HG02870 (cell line): ENCODE measurements around the gene RAP2A.

Experiments
- ATAC-seq: cut with Tn5 transposase; IDR thresholded peaks from one replicate; pipeline ENCODE4 v1.9.1; 2021; ENCODE audit warnings: mild to moderate bottlenecking, moderate library complexity; ENCODE audit not compliant: unreplicated experiment

Gene RAP2A

GRCh38 chr13:97492684-97493371 is 58.9 kb downstream of the RAP2A start:
- ATAC-seq: no peak

- no peak for ATAC-seq
Observed at GRCh38 chr13:97493456-97493855, 59.5 kb downstream of the RAP2A start.

GRCh38 chr13:97495678-97496077 is 61.7 kb downstream of the RAP2A start:
- ATAC-seq: no peak

- ATAC-seq: no peak
Observed at GRCh38 chr13:97496511-97496910, 62.5 kb downstream of the RAP2A start.

- ATAC-seq: no peak
Observed at GRCh38 chr13:97497400-97497799, 63.4 kb downstream of the RAP2A start.

- ATAC-seq: no peak
Observed at GRCh38 chr13:97498419-97498818, 64.5 kb downstream of the RAP2A start.

- ATAC-seq: no peak
Observed at GRCh38 chr13:97499181-97499580, 65.2 kb downstream of the RAP2A start.

GRCh38 chr13:97502181-97502580 is 68.2 kb downstream of the RAP2A start:
- no peak for ATAC-seq

GRCh38 chr13:97502706-97503105 is 68.7 kb downstream of the RAP2A start:
- no peak for ATAC-seq

GRCh38 chr13:97505017-97505416 is 71.0 kb downstream of the RAP2A start:
- no peak for ATAC-seq

- ATAC-seq: no peak
Observed at GRCh38 chr13:97506511-97506910, 72.5 kb downstream of the RAP2A start.

GRCh38 chr13:97512732-97513131 is 78.8 kb downstream of the RAP2A start:
- ATAC-seq: no peak

GRCh38 chr13:97515643-97516042 is 81.7 kb downstream of the RAP2A start:
- no peak for ATAC-seq

GRCh38 chr13:97517967-97518366 is 84.0 kb downstream of the RAP2A start:
- no peak for ATAC-seq
